Measurements from ENCODE around the gene UBR4. TPM values are rescaled to one million over a fixed set of nuclear protein-coding genes. Genes with fewer than 3 reads are reported as not detected.

UBR4 gene
- total RNA-seq, 1 experiment from 2014 or later, result 126 TPM

DNA sequence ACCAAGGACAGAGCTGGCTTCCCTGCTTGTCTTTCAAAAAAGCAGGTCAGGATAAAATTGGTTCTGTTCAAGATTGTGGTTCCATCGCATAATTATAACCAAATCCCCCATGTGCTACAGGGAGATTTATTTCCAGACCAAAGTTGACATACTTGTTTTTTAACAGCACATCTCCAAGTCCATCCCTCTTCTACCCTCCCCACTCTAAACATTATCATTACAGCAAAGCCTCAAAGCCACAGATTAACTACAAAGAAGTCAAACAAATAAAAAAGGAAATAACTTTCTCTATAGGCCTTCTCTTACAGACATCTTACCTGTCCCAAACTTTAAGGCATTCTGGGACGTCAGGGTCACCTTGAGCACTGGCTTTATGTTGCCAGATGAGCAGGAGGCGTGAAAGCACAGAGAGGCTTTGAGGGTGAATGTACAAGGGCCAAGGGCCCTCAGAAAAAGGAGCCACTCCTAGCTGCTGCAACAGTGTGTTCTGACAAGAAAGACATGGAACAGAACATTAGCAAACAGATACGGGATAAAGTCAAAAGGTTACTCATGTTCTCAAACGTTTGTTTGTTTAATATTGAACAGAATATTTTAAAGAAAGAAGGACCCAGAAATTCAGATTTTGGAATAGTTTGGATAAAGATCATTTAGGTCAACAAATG is 31.2 kb downstream of the UBR4 start:
- Histone ChIP-seq H3K9me3 (ENCODE audit: control insufficient read depth, insufficient read depth, low read depth, low read length) (no peaks in the 10 kb centered on the region), H3K27ac (ENCODE audit: low read length) (no peak overlapping the region), H3K4me1 (ENCODE audit: control insufficient read depth, insufficient read depth, low read length) (no peaks in the 10 kb centered on the region), H3K36me3 (ENCODE audit: control insufficient read depth, insufficient read depth, low read length) (peaks cover 61% of the 10 kb centered on the region), H3K4me3 (ENCODE audit: low read depth in 2 of 2, low read length in 2 of 2) (no peak overlapping the region), H3K27me3 (ENCODE audit: control insufficient read depth, insufficient read depth, low read length) (no peaks in the 10 kb centered on the region)
- CTCF ChIA-PET, result interaction anchor here (0.5 kb wide), 1 partner anchor 266 kb away, joined by 3 read pairs; no protein-coding TSS in a partner anchor
- no peak for DNase-seq (ENCODE audit: low read depth, low spot score)
- ATAC-seq, result no peak
- intact Hi-C loops (cut with micrococcal nuclease; ENCODE audit: unreplicated experiment) (no loop called here), in situ Hi-C loops (cut with HindIII; ENCODE audit: low pct_unique_long_range_greater_than_20kb, low sequenced_read_pairs) (no loop called here)
- no peak for TF ChIP-seq POLR2AphosphoS5 (IDR thresholded peaks at IDR 0.05; ENCODE audit: low read depth, low read length)
- no peak for TF ChIP-seq SIN3A (IDR thresholded peaks at IDR 0.05; ENCODE audit: borderline replicate concordance, insufficient read depth, low read depth, low read length)
- TF ChIP-seq, protein P1, sequence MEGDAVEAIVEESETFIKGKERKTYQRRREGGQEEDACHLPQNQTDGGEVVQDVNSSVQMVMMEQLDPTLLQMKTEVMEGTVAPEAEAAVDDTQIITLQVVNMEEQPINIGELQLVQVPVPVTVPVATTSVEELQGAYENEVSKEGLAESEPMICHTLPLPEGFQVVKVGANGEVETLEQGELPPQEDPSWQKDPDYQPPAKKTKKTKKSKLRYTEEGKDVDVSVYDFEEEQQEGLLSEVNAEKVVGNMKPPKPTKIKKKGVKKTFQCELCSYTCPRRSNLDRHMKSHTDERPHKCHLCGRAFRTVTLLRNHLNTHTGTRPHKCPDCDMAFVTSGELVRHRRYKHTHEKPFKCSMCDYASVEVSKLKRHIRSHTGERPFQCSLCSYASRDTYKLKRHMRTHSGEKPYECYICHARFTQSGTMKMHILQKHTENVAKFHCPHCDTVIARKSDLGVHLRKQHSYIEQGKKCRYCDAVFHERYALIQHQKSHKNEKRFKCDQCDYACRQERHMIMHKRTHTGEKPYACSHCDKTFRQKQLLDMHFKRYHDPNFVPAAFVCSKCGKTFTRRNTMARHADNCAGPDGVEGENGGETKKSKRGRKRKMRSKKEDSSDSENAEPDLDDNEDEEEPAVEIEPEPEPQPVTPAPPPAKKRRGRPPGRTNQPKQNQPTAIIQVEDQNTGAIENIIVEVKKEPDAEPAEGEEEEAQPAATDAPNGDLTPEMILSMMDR (IDR thresholded peaks at IDR 0.05), result no peak
- TF ChIP-seq TCF7L2 (IDR thresholded peaks at IDR 0.05; ENCODE audit: low read depth, low read length), result no peak
- TF ChIP-seq, protein P2, sequence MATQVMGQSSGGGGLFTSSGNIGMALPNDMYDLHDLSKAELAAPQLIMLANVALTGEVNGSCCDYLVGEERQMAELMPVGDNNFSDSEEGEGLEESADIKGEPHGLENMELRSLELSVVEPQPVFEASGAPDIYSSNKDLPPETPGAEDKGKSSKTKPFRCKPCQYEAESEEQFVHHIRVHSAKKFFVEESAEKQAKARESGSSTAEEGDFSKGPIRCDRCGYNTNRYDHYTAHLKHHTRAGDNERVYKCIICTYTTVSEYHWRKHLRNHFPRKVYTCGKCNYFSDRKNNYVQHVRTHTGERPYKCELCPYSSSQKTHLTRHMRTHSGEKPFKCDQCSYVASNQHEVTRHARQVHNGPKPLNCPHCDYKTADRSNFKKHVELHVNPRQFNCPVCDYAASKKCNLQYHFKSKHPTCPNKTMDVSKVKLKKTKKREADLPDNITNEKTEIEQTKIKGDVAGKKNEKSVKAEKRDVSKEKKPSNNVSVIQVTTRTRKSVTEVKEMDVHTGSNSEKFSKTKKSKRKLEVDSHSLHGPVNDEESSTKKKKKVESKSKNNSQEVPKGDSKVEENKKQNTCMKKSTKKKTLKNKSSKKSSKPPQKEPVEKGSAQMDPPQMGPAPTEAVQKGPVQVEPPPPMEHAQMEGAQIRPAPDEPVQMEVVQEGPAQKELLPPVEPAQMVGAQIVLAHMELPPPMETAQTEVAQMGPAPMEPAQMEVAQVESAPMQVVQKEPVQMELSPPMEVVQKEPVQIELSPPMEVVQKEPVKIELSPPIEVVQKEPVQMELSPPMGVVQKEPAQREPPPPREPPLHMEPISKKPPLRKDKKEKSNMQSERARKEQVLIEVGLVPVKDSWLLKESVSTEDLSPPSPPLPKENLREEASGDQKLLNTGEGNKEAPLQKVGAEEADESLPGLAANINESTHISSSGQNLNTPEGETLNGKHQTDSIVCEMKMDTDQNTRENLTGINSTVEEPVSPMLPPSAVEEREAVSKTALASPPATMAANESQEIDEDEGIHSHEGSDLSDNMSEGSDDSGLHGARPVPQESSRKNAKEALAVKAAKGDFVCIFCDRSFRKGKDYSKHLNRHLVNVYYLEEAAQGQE (IDR thresholded peaks at IDR 0.05; ENCODE audit: insufficient read depth in 1 of 2, low read depth in 2 of 2, low read length in 1 of 2), result no peak
- POLR2A ChIA-PET, result no interaction called here
- BruUV-seq (replicated peaks), result no TSS peak

DNA sequence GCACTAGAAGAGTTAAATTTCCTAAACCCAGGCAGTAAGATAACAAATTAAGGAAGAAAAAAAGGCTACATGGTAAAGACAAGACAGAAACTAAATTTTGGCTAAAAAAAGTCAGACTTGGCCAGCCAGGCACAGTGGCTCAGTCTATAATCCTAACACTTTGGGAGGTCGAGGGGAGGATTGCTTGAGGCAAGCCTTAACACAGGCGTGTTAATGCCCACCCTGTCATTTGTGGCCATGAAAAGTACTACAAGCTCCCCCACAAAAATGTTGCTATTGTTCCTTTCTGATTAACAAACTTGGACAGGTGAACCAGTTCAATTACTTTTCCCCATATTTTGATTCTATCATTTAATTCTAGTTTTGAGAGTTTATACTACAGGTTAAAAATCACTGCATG is 32.3 kb downstream of the UBR4 start:
- CTCF ChIA-PET, result no interaction called here
- ATAC-seq (no peak), DNase-seq (ENCODE audit: low read depth, low spot score) (no peak)
- no TSS peak for BruUV-seq (replicated peaks)
- Histone ChIP-seq H3K4me1 (ENCODE audit: control insufficient read depth, insufficient read depth, low read length) (no peaks in the 10 kb centered on the region), H3K36me3 (ENCODE audit: control insufficient read depth, insufficient read depth, low read length) (peaks cover 65% of the 10 kb centered on the region), H3K9me3 (ENCODE audit: control insufficient read depth, insufficient read depth, low read depth, low read length) (no peaks in the 10 kb centered on the region), H3K27ac (ENCODE audit: low read length) (no peak overlapping the region), H3K4me3 (ENCODE audit: low read depth in 2 of 2, low read length in 2 of 2) (no peak overlapping the region), H3K27me3 (ENCODE audit: control insufficient read depth, insufficient read depth, low read length) (no peaks in the 10 kb centered on the region)
- POLR2A ChIA-PET, result interaction anchor here (0.5 kb wide), 1 partner anchor 30 kb away, joined by 8 read pairs; no protein-coding TSS in a partner anchor
- TF ChIP-seq, protein P2 (IDR thresholded peaks at IDR 0.05; ENCODE audit: insufficient read depth in 1 of 2, low read depth in 2 of 2, low read length in 1 of 2), result no peak
- TF ChIP-seq POLR2AphosphoS5 (IDR thresholded peaks at IDR 0.05; ENCODE audit: low read depth, low read length) (no peak), TCF7L2 (IDR thresholded peaks at IDR 0.05; ENCODE audit: low read depth, low read length) (no peak), SIN3A (IDR thresholded peaks at IDR 0.05; ENCODE audit: borderline replicate concordance, insufficient read depth, low read depth, low read length) (no peak)
- TF ChIP-seq, protein P1 (IDR thresholded peaks at IDR 0.05), result no peak
- in situ Hi-C loops (cut with HindIII; ENCODE audit: low pct_unique_long_range_greater_than_20kb, low sequenced_read_pairs) (no loop called here), intact Hi-C loops (cut with micrococcal nuclease; ENCODE audit: unreplicated experiment) (no loop called here)

All from Panc1 (cell line).